ENCODE results near the gene ALDH3B2. TPM values are rescaled to one million over a fixed set of nuclear protein-coding genes. Genes with fewer than 3 reads are reported as not detected.

The ALDH3B2 gene
- total RNA-seq, 1 experiment from 2014 or later = not detected

- DNase-seq = no peak
- H2BK120ac ChIP-seq (ENCODE audit: low read depth, low read length, poor library complexity, severe bottlenecking) = no peak overlapping the region
Measured at GRCh38 chr11:67663532-67664212, 10.8 kb downstream of the ALDH3B2 start.

More at GRCh38 chr11:67663532-67664212, 10.8 kb downstream of the ALDH3B2 start:
- Histone ChIP-seq H3K4me1 (ENCODE audit: insufficient read depth, low read length) (no peaks in the 10 kb centered on the region), H3K56ac (ENCODE audit: insufficient read length, low read depth, low read length) (no peak overlapping the region), H4K20me1 (ENCODE audit: control insufficient read depth, insufficient read depth, insufficient read length) (no peaks in the 10 kb centered on the region), H4K8ac (replicated peaks; ENCODE audit: insufficient read length, low read depth, low read length) (no peak overlapping the region), H3K9ac (ENCODE audit: extremely low read depth, insufficient read length, low read length) (no peak overlapping the region), H3K79me1 (ENCODE audit: insufficient read depth, low read depth, low read length, poor library complexity, severe bottlenecking) (no peaks in the 10 kb centered on the region), H3K27ac (ENCODE audit: insufficient read length, low read depth, low read length) (no peak overlapping the region), H3K4me2 (ENCODE audit: insufficient read depth, insufficient read length, low read length) (no peak overlapping the region), H2BK15ac (ENCODE audit: low read depth, low read length) (no peak overlapping the region), H4K5ac (ENCODE audit: insufficient read length, low read depth, low read length) (no peak overlapping the region), H3K79me2 (ENCODE audit: insufficient read depth, low read length) (no peaks in the 10 kb centered on the region), H3K27me3 (ENCODE audit: insufficient read depth, low read length) (no peaks in the 10 kb centered on the region), H3K9me3 (ENCODE audit: control insufficient read depth, low read depth, low read length) (no peaks in the 10 kb centered on the region), H3K4ac (ENCODE audit: low read depth, low read length) (no peak overlapping the region), H3K14ac (ENCODE audit: insufficient read depth, low read length) (no peak overlapping the region), H3T11ph (ENCODE audit: low read length) (no peak overlapping the region), H2AK5ac (ENCODE audit: insufficient read length, low read length) (no peak overlapping the region), H2BK12ac (ENCODE audit: insufficient read length, low read depth, low read length) (no peak overlapping the region), H3K23me2 (ENCODE audit: insufficient read length, low read depth, low read length, poor library complexity, severe bottlenecking) (no peaks in the 10 kb centered on the region), H3K18ac (ENCODE audit: insufficient read length, low read depth, low read length) (no peak overlapping the region), H2BK20ac (ENCODE audit: low read depth, low read length, poor library complexity, severe bottlenecking) (no peak overlapping the region), H2BK5ac (ENCODE audit: insufficient read length, low read length) (no peak overlapping the region), H2AFZ (ENCODE audit: low read length) (no peak overlapping the region), H3K23ac (ENCODE audit: insufficient read length, low read depth, low read length) (no peak overlapping the region), H4K91ac (ENCODE audit: insufficient read length, low read depth, low read length) (no peak overlapping the region)
- no peak overlapping the region for H3K4me3 Mint-ChIP-seq
- peaks cover under 1 to 4% of the 10 kb centered on the region in 2 experiments; a peak in 2 of 5 replicates for H3K9me3 Mint-ChIP-seq
- no peak overlapping the region for H3K27ac Mint-ChIP-seq
- TF ChIP-seq CTCF (conservative IDR thresholded peaks at IDR 0.05) = no peak
- H3K27me3 Mint-ChIP-seq (ENCODE audit: low read depth) = peaks cover 11% of the 10 kb centered on the region
- no peaks in the 10 kb centered on the region for H3K4me1 Mint-ChIP-seq
- peaks cover 0 to 3% (median 0%) of the 10 kb centered on the region in 3 experiments; a peak in 1 of 7 replicates for H3K36me3 Mint-ChIP-seq (ENCODE audit: insufficient read depth in 1 of 3, low read depth in 3 of 3)
- WGBS (ENCODE audit: extremely low coverage, insufficient read length, low lambda C conversion rate) = no CpG with 5 or more reads among the region's 22 CpGs
